Large intestine (tissue), 3 donors: ENCODE measurements around the gene PTPA. TPM values are rescaled to one million over a fixed set of nuclear protein-coding genes. Genes with fewer than 3 reads are reported as not detected.
"Not testable (repeated sequence)": the region's sequence is repeated elsewhere in the genome, so short reads cannot be mapped to it uniquely, and the experiment has no call there.

ENCODE experiments used
- DNase-seq, 2 donors: peaks; one replicate each; pipeline versions ENCODE4 v3.0.0 to v3.0.0-alpha.2; 2013
- H3K27ac ChIP-seq: one replicate; pipeline ENCODE4 v1.5.1; 2013; ENCODE audit warnings: low read length
- H3K27me3 ChIP-seq: 2 replicates; pipeline ENCODE4 v1.6.1; 2013; ENCODE audit warnings: low read length; ENCODE audit not compliant: control insufficient read depth, insufficient read depth
- H3K36me3 ChIP-seq: 2 replicates; pipeline ENCODE4 v1.6.1; 2013; ENCODE audit warnings: low read length; ENCODE audit not compliant: control insufficient read depth, insufficient read depth
- H3K4me1 ChIP-seq: one replicate; pipeline ENCODE4 v1.6.1; 2013; ENCODE audit warnings: low read length; ENCODE audit not compliant: control insufficient read depth, insufficient read depth
- H3K4me3 ChIP-seq: one replicate; pipeline ENCODE4 v1.5.1; 2013; ENCODE audit warnings: low read length
- H3K9me3 ChIP-seq: one replicate; pipeline ENCODE4 v1.6.1; 2013; ENCODE audit warnings: mild to moderate bottlenecking, low read depth, low read length, moderate library complexity; ENCODE audit not compliant: control insufficient read depth
- WGBS: methylation state at CpG from one replicate; pipeline ENCODE4 v1.1.5; 2013; ENCODE audit warnings: low lambda C conversion rate; ENCODE audit not compliant: insufficient coverage; 5-methylcytosine and 5-hydroxymethylcytosine counted together
- polyA plus RNA-seq: library from polyadenylated mRNA; unstranded; fragments of 120-200 nt; gene quantifications from one replicate; pipeline ENCODE4 v1.2.1, GENCODE V29; 2013

PTPA gene
- polyA plus RNA-seq, 1 donor = 70.1 TPM

- WGBS = 20% methylated on average over 2 of the region's 9 CpGs
- H3K27ac ChIP-seq = peak overlapping the region; percentile 94
- no peak for DNase-seq
These were observed 73.4 kb downstream of the PTPA start for GRCh38 chr9:129184596-129185122.

GRCh38 chr9:129185402-129185801, 74.2 kb downstream of the PTPA start:
- Histone ChIP-seq H3K4me1 (peaks cover 48% of the 10 kb centered on the region), H3K36me3 (no peaks in the 10 kb centered on the region), H3K27me3 (no peaks in the 10 kb centered on the region), H3K27ac (peak overlapping the region; percentile 94), H3K4me3 (no peak overlapping the region), H3K9me3 (no peaks in the 10 kb centered on the region)
- no CpG with 5 or more reads among the region's 6 CpGs for WGBS
- no peak for DNase-seq

More at GRCh38 chr9:129184596-129185122, 73.4 kb downstream of the PTPA start:
- Histone ChIP-seq H3K4me3 (peak overlapping the region; percentile 5), H3K4me1 (peaks cover 54% of the 10 kb centered on the region), H3K36me3 (no peaks in the 10 kb centered on the region), H3K9me3 (no peaks in the 10 kb centered on the region), H3K27me3 (no peaks in the 10 kb centered on the region)

GRCh38 chr9:129185991-129186390, 74.8 kb downstream of the PTPA start:
- WGBS = no CpG with 5 or more reads among the region's 10 CpGs
- no peaks in the 10 kb centered on the region for H3K9me3 ChIP-seq
- H3K4me3 ChIP-seq = no peak overlapping the region
- DNase-seq = no peak
- no peaks in the 10 kb centered on the region for H3K36me3 ChIP-seq
- no peak overlapping the region for H3K27ac ChIP-seq
- peaks cover 42% of the 10 kb centered on the region for H3K4me1 ChIP-seq
- no peaks in the 10 kb centered on the region for H3K27me3 ChIP-seq

- H3K27me3 ChIP-seq = no peaks in the 10 kb centered on the region
- H3K9me3 ChIP-seq = no peaks in the 10 kb centered on the region
- peaks cover 31% of the 10 kb centered on the region for H3K4me1 ChIP-seq
- no peak for DNase-seq
- 83% methylated on average over 1 of the region's 1 CpG for WGBS
- no peaks in the 10 kb centered on the region for H3K36me3 ChIP-seq
- H3K27ac ChIP-seq = no peak overlapping the region
- H3K4me3 ChIP-seq = no peak overlapping the region
These were observed 75.8 kb downstream of the PTPA start for GRCh38 chr9:129187042-129187441.

GRCh38 chr9:129189971-129190370, 78.8 kb downstream of the PTPA start:
- DNase-seq, H3K27ac ChIP-seq, H3K4me3 ChIP-seq, H3K36me3 ChIP-seq, H3K9me3 ChIP-seq, H3K4me1 ChIP-seq, H3K27me3 ChIP-seq: not testable (repeated sequence)
- WGBS = no CpG with 5 or more reads among the region's 8 CpGs

GRCh38 chr9:129191234-129191633, 80.0 kb downstream of the PTPA start:
- 80% methylated on average over 2 of the region's 7 CpGs for WGBS
- no peak overlapping the region for H3K27ac ChIP-seq
- no peaks in the 10 kb centered on the region for H3K36me3 ChIP-seq
- no peaks in the 10 kb centered on the region for H3K27me3 ChIP-seq
- no peak overlapping the region for H3K4me3 ChIP-seq
- no peak for DNase-seq
- H3K9me3 ChIP-seq = peaks cover 6% of the 10 kb centered on the region
- no peaks in the 10 kb centered on the region for H3K4me1 ChIP-seq

GRCh38 chr9:129193655-129194054, 82.4 kb downstream of the PTPA start:
- Histone ChIP-seq H3K4me3 (no peak overlapping the region), H3K27me3 (no peaks in the 10 kb centered on the region), H3K27ac (no peak overlapping the region), H3K4me1 (peaks cover 7% of the 10 kb centered on the region), H3K36me3 (no peaks in the 10 kb centered on the region), H3K9me3 (peaks cover 6% of the 10 kb centered on the region)
- DNase-seq = no peak
- WGBS = no CpG with 5 or more reads among the region's 7 CpGs

- no CpG with 5 or more reads among the region's 3 CpGs for WGBS
- no peak for DNase-seq
- Histone ChIP-seq H3K36me3 (no peaks in the 10 kb centered on the region), H3K4me3 (no peak overlapping the region), H3K27ac (no peak overlapping the region), H3K9me3 (peaks cover 6% of the 10 kb centered on the region), H3K4me1 (peaks cover 7% of the 10 kb centered on the region), H3K27me3 (no peaks in the 10 kb centered on the region)
These were observed 83.0 kb downstream of the PTPA start for GRCh38 chr9:129194221-129194620.

GRCh38 chr9:129195606-129196005, 84.4 kb downstream of the PTPA start:
- DNase-seq = no peak
- Histone ChIP-seq H3K4me3 (no peak overlapping the region), H3K4me1 (peaks cover 7% of the 10 kb centered on the region), H3K27me3 (no peaks in the 10 kb centered on the region), H3K36me3 (no peaks in the 10 kb centered on the region), H3K27ac (no peak overlapping the region), H3K9me3 (peaks cover 6% of the 10 kb centered on the region)
- WGBS = no CpG with 5 or more reads among the region's 10 CpGs

GRCh38 chr9:129197045-129197444, 85.8 kb downstream of the PTPA start:
- H3K4me3 ChIP-seq, H3K27me3 ChIP-seq, H3K4me1 ChIP-seq, H3K27ac ChIP-seq, H3K36me3 ChIP-seq, DNase-seq, H3K9me3 ChIP-seq: not testable (repeated sequence)
- 100% methylated on average over 1 of the region's 6 CpGs for WGBS

- H3K4me1 ChIP-seq = peaks cover 7% of the 10 kb centered on the region
- H3K27ac ChIP-seq = no peak overlapping the region
- no peak overlapping the region for H3K4me3 ChIP-seq
- no peaks in the 10 kb centered on the region for H3K36me3 ChIP-seq
- WGBS = no CpG with 5 or more reads among the region's 8 CpGs
- peaks cover 3% of the 10 kb centered on the region for H3K9me3 ChIP-seq
- no peaks in the 10 kb centered on the region for H3K27me3 ChIP-seq
- DNase-seq = no peak
These were observed 86.7 kb downstream of the PTPA start for GRCh38 chr9:129197978-129198318.
